Activated CD4-positive, alpha-beta T cell treated with anti-CD3 and anti-CD28 coated beads, Interleukin-2, amount 10 ng/mL, durations not matched to agents 7 days and 5 days (primary cell): ENCODE measurements around the gene TDRD9. TPM values are rescaled to one million over a fixed set of nuclear protein-coding genes. Genes with fewer than 3 reads are reported as not detected.

Source experiments
- CTCF ChIA-PET: fragments of 350-600 bp; sonication (Branson Sonifier 250); formaldehyde crosslinking; loops from one replicate; lab custom pipeline; 2021; ENCODE audit warnings: antibody characterized with exemption; lab: Charles Lee
- POLR2A ChIA-PET: fragments of 350-600 bp; sonication (Branson Sonifier 250); formaldehyde crosslinking; loops from one replicate; lab custom pipeline; 2021; ENCODE audit warnings: antibody characterized with exemption; lab: Charles Lee
- DNase-seq: peaks from one replicate; pipeline ENCODE4 v3.0.0-alpha.2; 2020
- H3K27ac Mint-ChIP-seq: one replicate; pipeline ENCODE4 v1.8.0; 2021; ENCODE audit warnings: mild to moderate bottlenecking, moderate library complexity, mixed read lengths
- H3K27me3 Mint-ChIP-seq: one replicate; pipeline ENCODE4 v1.8.0; 2021; ENCODE audit warnings: mixed read lengths
- H3K36me3 Mint-ChIP-seq: one replicate; pipeline ENCODE4 v1.8.0; 2021; ENCODE audit warnings: low read depth, mixed read lengths
- H3K4me1 Mint-ChIP-seq: one replicate; pipeline ENCODE4 v1.8.0; 2021; ENCODE audit warnings: mixed read lengths
- H3K4me3 Mint-ChIP-seq: one replicate; pipeline ENCODE4 v1.8.0; 2021; ENCODE audit warnings: mild to moderate bottlenecking, moderate library complexity, mixed read lengths
- H3K9me3 Mint-ChIP-seq: one replicate; pipeline ENCODE4 v1.8.0; 2021; ENCODE audit warnings: mixed read lengths
- total RNA-seq, 2 experiments: library from RNA; stranded (reverse); gene quantifications; one replicate each; pipeline ENCODE4 v1.2.3, GENCODE V29; 2021

The TDRD9 gene
- total RNA-seq, 2 experiments from 2014 or later = 0.60 to 0.62 TPM

- ChIA-PET CTCF (no interaction called here), POLR2A (no interaction called here)
- no peak overlapping the region for H3K4me3 Mint-ChIP-seq
- no peaks in the 10 kb centered on the region for H3K9me3 Mint-ChIP-seq
- H3K27me3 Mint-ChIP-seq = peaks cover 27% of the 10 kb centered on the region
- no peak overlapping the region for H3K27ac Mint-ChIP-seq
- no peaks in the 10 kb centered on the region for H3K36me3 Mint-ChIP-seq
- H3K4me1 Mint-ChIP-seq = no peaks in the 10 kb centered on the region
- no peak for DNase-seq
Observed at GRCh38 chr14:104054222-104054905, 126.1 kb downstream of the TDRD9 start.

- POLR2A ChIA-PET = no interaction called here
- CTCF ChIA-PET = no interaction called here
- no peak for DNase-seq
- Mint-ChIP-seq H3K4me3 (no peak overlapping the region), H3K4me1 (no peaks in the 10 kb centered on the region), H3K27ac (no peak overlapping the region), H3K27me3 (peaks cover 24% of the 10 kb centered on the region), H3K9me3 (peaks cover 4% of the 10 kb centered on the region), H3K36me3 (no peaks in the 10 kb centered on the region)
Observed at GRCh38 chr14:104062281-104062680, 134.0 kb downstream of the TDRD9 start.

GRCh38 chr14:104064003-104064402 is 135.7 kb downstream of the TDRD9 start:
- peaks cover 20% of the 10 kb centered on the region for H3K27me3 Mint-ChIP-seq
- POLR2A ChIA-PET = no interaction called here
- no peak overlapping the region for H3K27ac Mint-ChIP-seq
- no peaks in the 10 kb centered on the region for H3K36me3 Mint-ChIP-seq
- CTCF ChIA-PET = no interaction called here
- no peak for DNase-seq
- no peaks in the 10 kb centered on the region for H3K4me1 Mint-ChIP-seq
- no peak overlapping the region for H3K4me3 Mint-ChIP-seq
- H3K9me3 Mint-ChIP-seq = peaks cover 7% of the 10 kb centered on the region

- ChIA-PET POLR2A (no interaction called here), CTCF (interaction anchor here (1.1 kb wide), 1 partner anchor 12 kb away, joined by 4 read pairs; no protein-coding TSS in a partner anchor)
- DNase-seq = no peak
- H3K4me3 Mint-ChIP-seq = no peak overlapping the region
- no peak overlapping the region for H3K27ac Mint-ChIP-seq
- peaks cover 14% of the 10 kb centered on the region for H3K27me3 Mint-ChIP-seq
- peaks cover 7% of the 10 kb centered on the region for H3K9me3 Mint-ChIP-seq
- no peaks in the 10 kb centered on the region for H3K4me1 Mint-ChIP-seq
- H3K36me3 Mint-ChIP-seq = no peaks in the 10 kb centered on the region
Observed at GRCh38 chr14:104066279-104066678, 138.0 kb downstream of the TDRD9 start.

- POLR2A ChIA-PET = no interaction called here
Observed at GRCh38 chr14:104066719-104067295, 138.6 kb downstream of the TDRD9 start.

GRCh38 chr14:104069541-104069940 is 141.3 kb downstream of the TDRD9 start:
- no peak overlapping the region for H3K27ac Mint-ChIP-seq
- H3K9me3 Mint-ChIP-seq = peaks cover 19% of the 10 kb centered on the region
- peaks cover 2% of the 10 kb centered on the region for H3K36me3 Mint-ChIP-seq
- no peak overlapping the region for H3K4me3 Mint-ChIP-seq
- no peak for DNase-seq
- ChIA-PET POLR2A (no interaction called here), CTCF (interaction anchor here (2.3 kb wide), 1 partner anchor 9 kb away, joined by 5 read pairs; no protein-coding TSS in a partner anchor)
- H3K27me3 Mint-ChIP-seq = peaks cover 13% of the 10 kb centered on the region
- peaks cover 4% of the 10 kb centered on the region for H3K4me1 Mint-ChIP-seq

More at GRCh38 chr14:104066719-104067295, 138.6 kb downstream of the TDRD9 start:
- CTCF ChIA-PET = interaction anchor here (0.6 to 1.1 kb wide), 2 partner anchors 11 to 1301 kb away, joined by 4 read pairs; no protein-coding TSS in a partner anchor
- Mint-ChIP-seq H3K4me1 (no peaks in the 10 kb centered on the region), H3K27me3 (peaks cover 13% of the 10 kb centered on the region), H3K27ac (no peak overlapping the region), H3K9me3 (peaks cover 7% of the 10 kb centered on the region), H3K36me3 (no peaks in the 10 kb centered on the region), H3K4me3 (no peak overlapping the region)
- no peak for DNase-seq

- H3K36me3 Mint-ChIP-seq = peaks cover 2% of the 10 kb centered on the region
- peaks cover 12% of the 10 kb centered on the region for H3K9me3 Mint-ChIP-seq
- peaks cover 9% of the 10 kb centered on the region for H3K27me3 Mint-ChIP-seq
- no peak for DNase-seq
- CTCF ChIA-PET = no interaction called here
- POLR2A ChIA-PET = no interaction called here
- H3K4me3 Mint-ChIP-seq = no peak overlapping the region
- H3K27ac Mint-ChIP-seq = no peak overlapping the region
- peaks cover 9% of the 10 kb centered on the region for H3K4me1 Mint-ChIP-seq
Observed at GRCh38 chr14:104072586-104072985, 144.3 kb downstream of the TDRD9 start.

- ChIA-PET POLR2A (no interaction called here), CTCF (no interaction called here)
- Mint-ChIP-seq H3K27me3 (peaks cover 9% of the 10 kb centered on the region), H3K4me3 (no peak overlapping the region), H3K4me1 (peaks cover 17% of the 10 kb centered on the region), H3K36me3 (peaks cover 2% of the 10 kb centered on the region), H3K27ac (no peak overlapping the region), H3K9me3 (peaks cover 12% of the 10 kb centered on the region)
- DNase-seq = no peak
Observed at GRCh38 chr14:104073764-104074163, 145.5 kb downstream of the TDRD9 start.

GRCh38 chr14:104075530-104076151 is 147.4 kb downstream of the TDRD9 start:
- peaks cover 2% of the 10 kb centered on the region for H3K36me3 Mint-ChIP-seq
- peaks cover 17% of the 10 kb centered on the region for H3K4me1 Mint-ChIP-seq
- no peak for DNase-seq
- H3K4me3 Mint-ChIP-seq = no peak overlapping the region
- peaks cover 5% of the 10 kb centered on the region for H3K27me3 Mint-ChIP-seq
- no peak overlapping the region for H3K27ac Mint-ChIP-seq
- CTCF ChIA-PET = no interaction called here
- POLR2A ChIA-PET = no interaction called here
- H3K9me3 Mint-ChIP-seq = peaks cover 12% of the 10 kb centered on the region

GRCh38 chr14:104076743-104077142 is 148.5 kb downstream of the TDRD9 start:
- Mint-ChIP-seq H3K27ac (no peak overlapping the region), H3K27me3 (peaks cover 5% of the 10 kb centered on the region), H3K9me3 (peaks cover 12% of the 10 kb centered on the region), H3K4me3 (peak overlapping the region; percentile 14), H3K36me3 (peaks cover 2% of the 10 kb centered on the region), H3K4me1 (peaks cover 17% of the 10 kb centered on the region)
- DNase-seq = peak; percentile 27
- ChIA-PET POLR2A (no interaction called here), CTCF (interaction anchor here (0.6 to 1.2 kb wide), 2 partner anchors 38 to 1135 kb away, joined by 3 to 5 read pairs; no protein-coding TSS in a partner anchor)

GRCh38 chr14:104078031-104078455 is 149.8 kb downstream of the TDRD9 start:
- H3K27me3 Mint-ChIP-seq = peaks cover 3% of the 10 kb centered on the region
- no peaks in the 10 kb centered on the region for H3K36me3 Mint-ChIP-seq
- DNase-seq = peak; percentile 89
- CTCF ChIA-PET = interaction anchor here (0.6 to 1.7 kb wide), 19 partner anchors 8 to 855 kb away, joined by 3 to 16 read pairs (median 3); no protein-coding TSS in a partner anchor
- H3K4me1 Mint-ChIP-seq = peaks cover 13% of the 10 kb centered on the region
- POLR2A ChIA-PET = no interaction called here
- H3K27ac Mint-ChIP-seq = peak overlapping the region; percentile 6
- peaks cover 7% of the 10 kb centered on the region for H3K9me3 Mint-ChIP-seq
- no peak overlapping the region for H3K4me3 Mint-ChIP-seq

- peaks cover 13% of the 10 kb centered on the region for H3K4me1 Mint-ChIP-seq
- POLR2A ChIA-PET = no interaction called here
- H3K9me3 Mint-ChIP-seq = no peaks in the 10 kb centered on the region
- peaks cover 7% of the 10 kb centered on the region for H3K27me3 Mint-ChIP-seq
- DNase-seq = no peak
- CTCF ChIA-PET = no interaction called here
- H3K36me3 Mint-ChIP-seq = no peaks in the 10 kb centered on the region
- no peak overlapping the region for H3K4me3 Mint-ChIP-seq
- H3K27ac Mint-ChIP-seq = no peak overlapping the region
Observed at GRCh38 chr14:104080376-104081260, 152.4 kb downstream of the TDRD9 start.
